HepG2 (cell line): Measurements from ENCODE around the gene RGL3. TPM values are rescaled to one million over a fixed set of nuclear protein-coding genes. Genes with fewer than 3 reads are reported as not detected.
A peak's percentile ranks its signal among the peaks of the same experiment; 100 is the strongest.

ENCODE experiments used
- ATAC-seq: fragments of 200-7000 bp; cut with Tn5 transposase; 3 replicates; pipeline ENCODE4 v1.9.1; 2020; ENCODE audit warnings: mild to moderate bottlenecking, moderate library complexity
- BruUV-seq: library from RNA; stranded (reverse); fragments of 400-500 nt; replicated peaks from 2 replicates; lab custom pipeline; 2021; lab: Mats Ljungman, UMichigan
- CTCF ChIA-PET: fragments of 300-600 bp; formaldehyde crosslinking; extraction: SDS; loops from one replicate; lab custom pipeline; 2021; ENCODE audit warnings: low total read pairs, inconsistent platforms, low intra/inter-chr PET ratio; lab: Yijun Ruan, JAX
- POLR2A ChIA-PET: fragments of 350-600 bp; sonication (Branson Sonifier 250); formaldehyde crosslinking; loops from one replicate; lab custom pipeline; 2020; ENCODE audit warnings: antibody characterized with exemption, inconsistent platforms; lab: Yijun Ruan, JAX
- DNase-seq: peaks from one replicate; pipeline ENCODE4 v3.0.0-alpha.2; 2015; ENCODE audit warnings: low spot score
- FAIRE-seq: peaks from 3 replicates; lab custom pipeline; 2011; peaks lifted over from hg19 to GRCh38; lab: Jason Lieb, UNC
- H2AFZ ChIP-seq: one replicate; pipeline ENCODE4 v1.6.1; 2011; ENCODE audit warnings: low read length, inconsistent platforms
- H3K27ac ChIP-seq: fragments of 300-600 bp; 3 replicates; pipeline ENCODE4 v1.8.0; 2011; ENCODE audit warnings: mixed run types, mild to moderate bottlenecking, mixed read lengths, low read length, inconsistent platforms; ENCODE audit not compliant: insufficient read depth; ENCODE audit errors: extremely low read length
- H3K27me3 ChIP-seq, 2 experiments: fragments of 200-600 bp in 1 of 2; 2 replicates in 1 of 2; 3 replicates in 1 of 2; pipeline versions ENCODE4 v1.6.0 to v1.8.0; 2011; ENCODE audit warnings: low read length in 2 of 2, mild to moderate bottlenecking in 2 of 2, moderate library complexity in 2 of 2, inconsistent platforms in 1 of 2; ENCODE audit not compliant: insufficient read depth in 2 of 2, control insufficient read depth in 1 of 2
- H3K36me3 ChIP-seq, 2 experiments: fragments of 200-600 bp in 1 of 2; replicated peaks in 1 of 2; 2 replicates in 1 of 2; 3 replicates in 1 of 2; pipeline versions ENCODE4 v1.5.1 to v1.8.0; 2011; ENCODE audit warnings: low read length in 2 of 2, inconsistent platforms in 1 of 2; ENCODE audit not compliant: insufficient read depth in 2 of 2, control insufficient read depth in 1 of 2
- H3K4me1 ChIP-seq: 2 replicates; pipeline ENCODE4 v1.5.1; 2012; ENCODE audit warnings: low read length, inconsistent platforms; ENCODE audit not compliant: insufficient read depth
- H3K4me2 ChIP-seq: 2 replicates; pipeline ENCODE4 v1.6.0; 2011; ENCODE audit warnings: low read depth, low read length, inconsistent platforms
- H3K4me3 ChIP-seq, 3 experiments: fragments of 200-600 bp in 1 of 3; sonication (generic), shearing (Covaris generic) in 1 of 3; replicated peaks in 1 of 3; 2 replicates each; pipeline ENCODE4 v1.5.1; 2011 to 2016; ENCODE audit warnings: low read length in 3 of 3, inconsistent platforms in 2 of 3, low read depth in 2 of 3, mild to moderate bottlenecking in 2 of 3, control low read depth in 1 of 3, mixed read lengths in 1 of 3; ENCODE audit not compliant: insufficient read depth in 1 of 3
- H3K79me2 ChIP-seq: one replicate; pipeline ENCODE4 v1.6.1; 2011; ENCODE audit warnings: low read length, inconsistent platforms; ENCODE audit not compliant: insufficient read depth
- H3K9ac ChIP-seq: 2 replicates; pipeline ENCODE4 v1.6.0; 2011; ENCODE audit warnings: mild to moderate bottlenecking, low read depth, low read length, inconsistent platforms; ENCODE audit not compliant: insufficient read depth
- H3K9me3 ChIP-seq: 2 replicates; pipeline ENCODE4 v1.5.1; 2012; ENCODE audit warnings: mild to moderate bottlenecking, low read length
- H4K20me1 ChIP-seq: 2 replicates; pipeline ENCODE4 v1.6.0; 2011; ENCODE audit warnings: inconsistent platforms, mild to moderate bottlenecking, low read length, moderate library complexity; ENCODE audit not compliant: insufficient read depth
- DMAP1 ChIP-seq: IDR thresholded peaks from 2 replicates; pipeline ENCODE4 v1.6.1; 2016
- EP300 ChIP-seq, 3 experiments: sonication (generic) in 1 of 3; formaldehyde crosslinking in 1 of 3; IDR thresholded peaks; 2 replicates each; pipeline versions ENCODE4 v1.5.1 to v1.6.1; 2011 to 2020; ENCODE audit warnings: low read depth in 2 of 3, low read length in 2 of 3, borderline replicate concordance in 1 of 3, improper control_type of control experiment in 1 of 3, mild to moderate bottlenecking in 1 of 3, missing genetic modification reagents in 1 of 3, moderate library complexity in 1 of 3
- KLF13 ChIP-seq: sonication (generic); formaldehyde crosslinking; IDR thresholded peaks from 2 replicates; pipeline ENCODE4 v1.4.0; 2020; ENCODE audit warnings: mild to moderate bottlenecking, missing genetic modification reagents
- MBNL3 ChIP-seq: fragments of 250-450 bp; sonication (Bioruptor Pico); conservative IDR thresholded peaks from 2 replicates; pipeline ENCODE4 v1.8.0; 2022; ENCODE audit warnings: mild to moderate bottlenecking, inconsistent platforms
- MED13 ChIP-seq: sonication (generic); formaldehyde crosslinking; IDR thresholded peaks from 2 replicates; pipeline ENCODE4 v1.5.0; 2020; ENCODE audit warnings: missing genetic modification reagents
- MED8 ChIP-seq: sonication (generic); formaldehyde crosslinking; IDR thresholded peaks from 2 replicates; pipeline ENCODE4 v1.8.1; 2023; ENCODE audit warnings: mild to moderate bottlenecking, missing genetic modification reagents; ENCODE audit not compliant: insufficient replicate concordance
- NCOA5 ChIP-seq: sonication (generic); formaldehyde crosslinking; IDR thresholded peaks from 2 replicates; pipeline ENCODE4 v1.4.0; 2020; ENCODE audit warnings: missing genetic modification reagents
- NFYB ChIP-seq: sonication (generic); formaldehyde crosslinking; IDR thresholded peaks from 2 replicates; pipeline ENCODE4 v1.4.0; 2020; ENCODE audit warnings: missing genetic modification reagents
- PHF20 ChIP-seq: sonication (generic); formaldehyde crosslinking; IDR thresholded peaks from 2 replicates; pipeline ENCODE4 v1.5.0; 2020; ENCODE audit warnings: mild to moderate bottlenecking, missing genetic modification reagents
- RFXANK ChIP-seq: IDR thresholded peaks from 2 replicates; pipeline ENCODE4 v1.6.1; 2016
- ZFP36L1 ChIP-seq: sonication (generic); formaldehyde crosslinking; IDR thresholded peaks from 2 replicates; pipeline ENCODE4 v1.8.0; 2022; ENCODE audit warnings: mild to moderate bottlenecking, missing genetic modification reagents, moderate library complexity
- ZFP37 ChIP-seq: sonication (generic); formaldehyde crosslinking; IDR thresholded peaks from 2 replicates; pipeline ENCODE4 v1.4.0; 2020; ENCODE audit warnings: missing genetic modification reagents, borderline replicate concordance
- ZNF17 ChIP-seq: sonication (generic); formaldehyde crosslinking; IDR thresholded peaks from 2 replicates; pipeline ENCODE4 v1.5.0; 2020; ENCODE audit warnings: mild to moderate bottlenecking, missing genetic modification reagents
- ZNF331 ChIP-seq: sonication (generic); formaldehyde crosslinking; IDR thresholded peaks from 2 replicates; pipeline ENCODE4 v1.4.0; 2020; ENCODE audit warnings: missing genetic modification reagents
- ZNF496 ChIP-seq: sonication (generic); formaldehyde crosslinking; IDR thresholded peaks from 2 replicates; pipeline ENCODE4 v1.8.1; 2023; ENCODE audit warnings: mild to moderate bottlenecking, moderate library complexity, missing genetic modification reagents; ENCODE audit not compliant: insufficient replicate concordance
- ZNF556 ChIP-seq: sonication (generic); formaldehyde crosslinking; IDR thresholded peaks from 2 replicates; pipeline ENCODE4 v1.4.0; 2020; ENCODE audit warnings: mild to moderate bottlenecking, missing genetic modification reagents, borderline replicate concordance
- ZNF629 ChIP-seq: sonication (generic); formaldehyde crosslinking; conservative IDR thresholded peaks from 2 replicates; pipeline ENCODE4 v1.5.0; 2020; ENCODE audit warnings: missing genetic modification reagents
- ZNF709 ChIP-seq: sonication (generic); formaldehyde crosslinking; IDR thresholded peaks from 2 replicates; pipeline ENCODE4 v1.5.0; 2020; ENCODE audit warnings: mild to moderate bottlenecking, missing genetic modification reagents
- ZNF746 ChIP-seq: sonication (generic); formaldehyde crosslinking; IDR thresholded peaks from 2 replicates; pipeline ENCODE4 v1.8.0; 2022; ENCODE audit warnings: mild to moderate bottlenecking, missing genetic modification reagents
- ZNF75D ChIP-seq: sonication (generic); formaldehyde crosslinking; IDR thresholded peaks from 2 replicates; pipeline ENCODE4 v1.8.1; 2023; ENCODE audit warnings: missing genetic modification reagents, mild to moderate bottlenecking, borderline replicate concordance
- WGBS: methylation state at CpG from one replicate; pipeline ENCODE4 v1.1.6; 2017; ENCODE audit warnings: low lambda C conversion rate; 5-methylcytosine and 5-hydroxymethylcytosine counted together
- in situ Hi-C: cut with HindIII; loops from 2 replicates; pipeline ENCODE4 v1.10.0; 2017; ENCODE audit warnings: low pct_unique_long_range_greater_than_20kb; ENCODE audit not compliant: extremely low pct_ligation_motif_present
- intact Hi-C: fragments of 100-400 bp; cut with micrococcal nuclease; formaldehyde crosslinking; loops from one replicate; pipeline ENCODE4 v1.10.0; 2022; ENCODE audit not compliant: unreplicated experiment
- polyA plus RNA-seq, 8 experiments: library from polyadenylated mRNA; depleted of rRNA in 3 of 8; stranded (reverse) in 7 of 8; unstranded in 1 of 8; fragments of >200 nt; fragmentation: Illumina TruSeq in 4 of 8; extraction: Trizol in 4 of 8; gene quantifications; 2 replicates each; pipeline versions ENCODE4 v1.2.1 to v1.2.3, GENCODE V29; 2011 to 2016; ENCODE audit warnings: low read depth in 4 of 8, missing spikeins in 1 of 8, mixed read lengths in 1 of 8; ENCODE audit not compliant: insufficient read depth in 1 of 8
- total RNA-seq, 5 experiments: library from RNA; depleted of rRNA; stranded (reverse); fragments of >200 nt; fragmentation: Illumina TruSeq; extraction: Trizol; gene quantifications; 2 replicates each; pipeline ENCODE4 v1.2.3, GENCODE V29; 2016; ENCODE audit warnings: low read depth in 1 of 5
- TF ChIP-seq, protein P1 (sequence below): sonication (generic); formaldehyde crosslinking; IDR thresholded peaks from 2 replicates; pipeline ENCODE4 v1.4.0; 2020; ENCODE audit warnings: low read depth, mild to moderate bottlenecking, missing genetic modification reagents
- TF ChIP-seq, protein P2 (sequence below): sonication (generic); formaldehyde crosslinking; IDR thresholded peaks from 2 replicates; pipeline ENCODE4 v1.5.1; 2020; ENCODE audit warnings: mild to moderate bottlenecking, missing genetic modification reagents, borderline replicate concordance

Gene RGL3
- total and polyA plus RNA-seq, 2 of the 13 experiments (the other 11 are each of a cell fraction or from before 2014, with no cell fraction given), result 4.2 to 7.6 TPM

DNA sequence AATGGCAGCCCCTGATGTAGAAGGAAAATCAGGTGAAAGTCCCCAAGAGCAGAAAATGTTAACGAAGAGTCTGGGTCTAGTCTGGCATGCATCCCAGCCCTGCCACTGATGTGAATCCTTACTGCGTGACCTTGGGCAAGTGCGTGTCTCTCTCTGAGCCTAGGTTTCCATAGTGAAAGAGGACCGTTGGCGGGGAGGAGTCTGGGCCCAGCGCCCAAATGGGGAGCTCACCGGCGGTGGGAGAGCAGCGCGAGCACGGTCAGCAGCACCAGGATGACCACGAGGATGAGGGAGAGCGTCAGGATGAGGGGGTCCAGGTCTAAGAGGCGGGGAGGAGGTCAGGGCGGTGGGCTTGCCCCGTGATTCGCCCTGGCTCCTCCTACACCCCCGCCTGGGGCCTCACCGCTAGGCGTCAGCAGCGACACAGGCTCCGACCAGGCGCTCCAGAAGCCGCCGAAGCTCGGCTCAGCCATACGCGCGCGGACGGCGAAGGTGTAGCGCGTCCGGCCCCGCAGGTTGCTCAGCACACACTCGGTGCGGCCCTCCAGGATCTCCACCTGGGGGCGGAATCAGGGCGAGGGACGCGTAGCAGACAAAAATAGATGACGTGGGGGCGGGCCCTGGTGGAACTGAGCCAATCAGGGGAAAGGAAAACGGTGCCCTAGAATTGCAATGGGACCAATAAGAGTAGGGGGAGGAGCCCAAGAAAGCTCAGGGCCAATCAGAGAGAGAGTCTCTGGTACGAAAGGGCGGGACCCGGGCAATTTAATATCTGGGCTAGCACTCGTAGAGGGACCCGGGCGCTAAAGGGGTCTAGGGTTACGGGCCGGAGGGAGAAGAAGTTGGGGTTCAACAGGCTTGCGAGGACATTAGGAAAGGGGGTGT is 38.2 kb downstream of the RGL3 start:
- DNase-seq (peak; percentile 98), ATAC-seq (peak; percentile 82), FAIRE-seq (peak; percentile 82)
- H3K9ac ChIP-seq, result peak overlapping the region; percentile 58
- no peak overlapping the region for H2AFZ ChIP-seq
- H4K20me1 ChIP-seq, result no peaks in the 10 kb centered on the region
- no peaks in the 10 kb centered on the region for H3K27me3 ChIP-seq
- H3K4me2 ChIP-seq, result peak overlapping the region; percentile 69
- peaks cover 49% of the 10 kb centered on the region for H3K4me1 ChIP-seq
- BruUV-seq, result no TSS peak
- intact Hi-C loops, result loop anchor here (1.0 to 5.0 kb wide), 3 partner anchors 41 to 88 kb away; partner anchors contain the start of genes ODAD3 and PRKCSH
- H3K9me3 ChIP-seq, result no peaks in the 10 kb centered on the region
- POLR2A ChIA-PET, result interaction anchor here (0.6 to 1.6 kb wide), 15 partner anchors 10 to 148 kb away, joined by 3 to 15 read pairs (median 5); partner anchors contain the start of genes CCDC159, ECSIT, ODAD3 and PRKCSH
- peak overlapping the region; percentile 40 to 71 (median 63) for H3K4me3 ChIP-seq
- H3K27ac ChIP-seq, result peak overlapping the region; percentile 52
- no peaks in the 10 kb centered on the region for H3K36me3 ChIP-seq
- CTCF ChIA-PET, result interaction anchor here (0.7 to 2.4 kb wide), 5 partner anchors 55 to 102 kb away, joined by 5 to 10 read pairs (median 8); partner anchors contain the start of genes ODAD3 and PRKCSH
- WGBS, result 5% methylated on average over 43 of the region's 54 CpGs
- peaks cover 1% of the 10 kb centered on the region for H3K79me2 ChIP-seq
- in situ Hi-C loops, result loop anchor here (5.0 kb wide), 2 partner anchors 41 to 101 kb away; partner anchors contain the start of gene ELAVL3
- TF ChIP-seq DMAP1 (CRISPR knock-in tag) (no peak; the same call in 1 of the 2 replicates), MBNL3 (no peak), PHF20 (no peak), KLF13 (CRISPR knock-in tag) (no peak), EP300 (IDR thresholded peaks at IDR 0.05; ENCODE audit: low read depth in 2 of 2, low read length in 2 of 2) (no peak; a peak in 1 of 4 replicates), EP300 (CRISPR knock-in tag; IDR thresholded peaks at IDR 0.05; ENCODE audit: borderline replicate concordance) (no peak), ZNF556 (CRISPR knock-in tag) (peak; percentile 86), MED13 (CRISPR knock-in tag) (no peak), NFYB (CRISPR knock-in tag) (peak; percentile 93), RFXANK (CRISPR knock-in tag) (no peak), ZNF75D (CRISPR knock-in tag) (no peak), MED8 (CRISPR knock-in tag) (peak; percentile 24), ZNF496 (no peak), ZNF709 (no peak), ZFP36L1 (CRISPR knock-in tag) (no peak), ZNF331 (peak; percentile 83), NCOA5 (CRISPR knock-in tag) (no peak), ZFP37 (CRISPR knock-in tag) (no peak), ZNF17 (no peak), ZNF746 (CRISPR knock-in tag) (no peak), ZNF629 (peak; percentile 32; the same call in 1 of the 2 replicates)
- TF ChIP-seq, protein P1, sequence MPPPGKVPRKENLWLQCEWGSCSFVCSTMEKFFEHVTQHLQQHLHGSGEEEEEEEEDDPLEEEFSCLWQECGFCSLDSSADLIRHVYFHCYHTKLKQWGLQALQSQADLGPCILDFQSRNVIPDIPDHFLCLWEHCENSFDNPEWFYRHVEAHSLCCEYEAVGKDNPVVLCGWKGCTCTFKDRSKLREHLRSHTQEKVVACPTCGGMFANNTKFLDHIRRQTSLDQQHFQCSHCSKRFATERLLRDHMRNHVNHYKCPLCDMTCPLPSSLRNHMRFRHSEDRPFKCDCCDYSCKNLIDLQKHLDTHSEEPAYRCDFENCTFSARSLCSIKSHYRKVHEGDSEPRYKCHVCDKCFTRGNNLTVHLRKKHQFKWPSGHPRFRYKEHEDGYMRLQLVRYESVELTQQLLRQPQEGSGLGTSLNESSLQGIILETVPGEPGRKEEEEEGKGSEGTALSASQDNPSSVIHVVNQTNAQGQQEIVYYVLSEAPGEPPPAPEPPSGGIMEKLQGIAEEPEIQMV, result peak; percentile 90; the same call in 1 of the 2 replicates
- TF ChIP-seq, protein P2, sequence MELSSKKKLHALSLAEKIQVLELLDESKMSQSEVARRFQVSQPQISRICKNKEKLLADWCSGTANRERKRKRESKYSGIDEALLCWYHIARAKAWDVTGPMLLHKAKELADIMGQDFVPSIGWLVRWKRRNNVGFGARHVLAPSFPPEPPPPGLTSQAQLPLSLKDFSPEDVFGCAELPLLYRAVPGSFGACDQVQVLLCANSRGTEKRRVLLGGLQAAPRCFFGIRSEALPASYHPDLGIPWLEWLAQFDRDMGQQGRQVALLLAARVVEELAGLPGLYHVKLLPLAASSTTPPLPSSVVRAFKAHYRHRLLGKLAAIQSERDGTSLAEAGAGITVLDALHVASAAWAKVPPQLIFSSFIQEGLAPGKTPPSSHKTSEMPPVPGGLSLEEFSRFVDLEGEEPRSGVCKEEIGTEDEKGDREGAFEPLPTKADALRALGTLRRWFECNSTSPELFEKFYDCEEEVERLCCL (CRISPR knock-in tag), result no peak
